DND-41 (cell line): Measurements from ENCODE around the gene KRT15.

ENCODE experiments used
- ATAC-seq: fragments of 200-7000 bp; cut with Tn5 transposase; 3 replicates; pipeline ENCODE4 v1.9.1; 2021; ENCODE audit warnings: low read depth; ENCODE audit not compliant: insufficient read depth
- DNase-seq: peaks from one replicate; pipeline ENCODE4 v3.0.0-alpha.2; 2020
- H2AFZ ChIP-seq: 2 replicates; pipeline ENCODE4 v1.6.0; 2012; ENCODE audit warnings: low read depth, low read length
- H3K27ac ChIP-seq: 2 replicates; pipeline ENCODE4 v1.5.1; 2012; ENCODE audit warnings: low read length, inconsistent platforms
- H3K27me3 ChIP-seq: fragments of 200-600 bp; sonication (generic); 2 replicates; pipeline ENCODE4 v1.6.0; 2012; ENCODE audit warnings: low read length, mild to moderate bottlenecking, inconsistent platforms; ENCODE audit not compliant: insufficient read depth, poor library complexity
- H3K36me3 ChIP-seq: 2 replicates; pipeline ENCODE4 v1.5.1; 2012; ENCODE audit warnings: low read length, inconsistent platforms; ENCODE audit not compliant: insufficient read depth
- H3K4me1 ChIP-seq: 2 replicates; pipeline ENCODE4 v1.5.1; 2012; ENCODE audit warnings: mild to moderate bottlenecking, low read length; ENCODE audit not compliant: insufficient read depth
- H3K4me2 ChIP-seq: 2 replicates; pipeline ENCODE4 v1.6.0; 2012; ENCODE audit warnings: mild to moderate bottlenecking, moderate library complexity, low read length, inconsistent platforms; ENCODE audit not compliant: insufficient read depth
- H3K4me3 ChIP-seq, 2 experiments: fragments of 200-600 bp in 1 of 2; shearing (Covaris generic) in 1 of 2; 2 replicates each; pipeline ENCODE4 v1.5.1; 2012 to 2016; ENCODE audit warnings: inconsistent platforms in 2 of 2, low read length in 2 of 2, mild to moderate bottlenecking in 2 of 2, low read depth in 1 of 2, moderate library complexity in 1 of 2
- H3K79me2 ChIP-seq: 2 replicates; pipeline ENCODE4 v1.6.0; 2012; ENCODE audit warnings: low read length, inconsistent platforms; ENCODE audit not compliant: insufficient read depth
- H3K9ac ChIP-seq: 2 replicates; pipeline ENCODE4 v1.6.0; 2012; ENCODE audit warnings: low read depth, mild to moderate bottlenecking, inconsistent platforms, low read length, moderate library complexity
- H3K9me3 ChIP-seq: 2 replicates; pipeline ENCODE4 v1.5.1; 2012; ENCODE audit warnings: low read length, moderate library complexity, mild to moderate bottlenecking, inconsistent platforms; ENCODE audit not compliant: insufficient read depth, severe bottlenecking
- H4K20me1 ChIP-seq: 2 replicates; pipeline ENCODE4 v1.6.0; 2012; ENCODE audit warnings: low read length; ENCODE audit not compliant: insufficient read depth
- EZH2 ChIP-seq: IDR thresholded peaks from 3 replicates; pipeline ENCODE4 v1.6.1; 2012; ENCODE audit warnings: borderline replicate concordance, low read depth, mild to moderate bottlenecking, moderate library complexity, low read length, inconsistent platforms; ENCODE audit not compliant: severe bottlenecking
- TF ChIP-seq, protein P1 (sequence below): IDR thresholded peaks from 2 replicates; pipeline ENCODE4 v1.5.1; 2012; ENCODE audit warnings: borderline replicate concordance, low read length, moderate library complexity, mild to moderate bottlenecking; ENCODE audit not compliant: poor library complexity, severe bottlenecking; ENCODE audit errors: extremely low read depth

The KRT15 gene

GRCh38 chr17:41491476-41491875 is 27.2 kb downstream of the KRT15 start:
- no peaks in the 10 kb centered on the region for H3K79me2 ChIP-seq
- no peaks in the 10 kb centered on the region for H4K20me1 ChIP-seq
- H2AFZ ChIP-seq = no peak overlapping the region
- H3K27me3 ChIP-seq = peaks cover 16% of the 10 kb centered on the region
- H3K27ac ChIP-seq = no peak overlapping the region
- H3K4me3 ChIP-seq = no peak overlapping the region
- H3K9me3 ChIP-seq = no peaks in the 10 kb centered on the region
- no peak overlapping the region for H3K9ac ChIP-seq
- no peaks in the 10 kb centered on the region for H3K36me3 ChIP-seq
- ATAC-seq = no peak
- TF ChIP-seq, protein P1, sequence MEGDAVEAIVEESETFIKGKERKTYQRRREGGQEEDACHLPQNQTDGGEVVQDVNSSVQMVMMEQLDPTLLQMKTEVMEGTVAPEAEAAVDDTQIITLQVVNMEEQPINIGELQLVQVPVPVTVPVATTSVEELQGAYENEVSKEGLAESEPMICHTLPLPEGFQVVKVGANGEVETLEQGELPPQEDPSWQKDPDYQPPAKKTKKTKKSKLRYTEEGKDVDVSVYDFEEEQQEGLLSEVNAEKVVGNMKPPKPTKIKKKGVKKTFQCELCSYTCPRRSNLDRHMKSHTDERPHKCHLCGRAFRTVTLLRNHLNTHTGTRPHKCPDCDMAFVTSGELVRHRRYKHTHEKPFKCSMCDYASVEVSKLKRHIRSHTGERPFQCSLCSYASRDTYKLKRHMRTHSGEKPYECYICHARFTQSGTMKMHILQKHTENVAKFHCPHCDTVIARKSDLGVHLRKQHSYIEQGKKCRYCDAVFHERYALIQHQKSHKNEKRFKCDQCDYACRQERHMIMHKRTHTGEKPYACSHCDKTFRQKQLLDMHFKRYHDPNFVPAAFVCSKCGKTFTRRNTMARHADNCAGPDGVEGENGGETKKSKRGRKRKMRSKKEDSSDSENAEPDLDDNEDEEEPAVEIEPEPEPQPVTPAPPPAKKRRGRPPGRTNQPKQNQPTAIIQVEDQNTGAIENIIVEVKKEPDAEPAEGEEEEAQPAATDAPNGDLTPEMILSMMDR = no peak
- TF ChIP-seq EZH2 = no peak
- DNase-seq = no peak
- H3K4me2 ChIP-seq = no peak overlapping the region
- no peaks in the 10 kb centered on the region for H3K4me1 ChIP-seq

GRCh38 chr17:41490000-41490990 is 28.4 kb downstream of the KRT15 start:
- Histone ChIP-seq H3K27ac (no peak overlapping the region), H3K4me2 (no peak overlapping the region)
- no peak for DNase-seq

GRCh38 chr17:41489531-41489930 is 29.2 kb downstream of the KRT15 start, which contains the start of gene KRT36:
Gene KRT36 (minus strand): TSS chr17:41489910. CDS start chr17:41489864, 46 bp downstream.
- H3K4me1 ChIP-seq = no peaks in the 10 kb centered on the region
- no peak within 1 kb of the TSS for H3K9ac ChIP-seq
- H3K27me3 ChIP-seq = peaks cover 16% of the 10 kb centered on the region
- DNase-seq (no peak), ATAC-seq (no peak)
- no peak within 1 kb of the TSS for H3K4me3 ChIP-seq
- H3K9me3 ChIP-seq = no peaks in the 10 kb centered on the region
- H3K36me3 ChIP-seq = no peaks in the 10 kb centered on the region
- no peak within 1 kb of the TSS for H2AFZ ChIP-seq
- H4K20me1 ChIP-seq = no peaks in the 10 kb centered on the region
- H3K27ac ChIP-seq = no peak within 1 kb of the TSS
- H3K79me2 ChIP-seq = no peaks in the 10 kb centered on the region
- no peak within 1 kb of the TSS for H3K4me2 ChIP-seq
- TF ChIP-seq, protein P1 = no peak
- no peak for TF ChIP-seq EZH2

More at GRCh38 chr17:41490000-41490990, 28.4 kb downstream of the KRT15 start:
- Histone ChIP-seq H3K9me3 (no peaks in the 10 kb centered on the region), H3K79me2 (no peaks in the 10 kb centered on the region), H3K36me3 (no peaks in the 10 kb centered on the region), H3K9ac (no peak overlapping the region), H3K4me3 (no peak overlapping the region), H2AFZ (no peak overlapping the region), H4K20me1 (no peaks in the 10 kb centered on the region), H3K27me3 (peaks cover 16% of the 10 kb centered on the region), H3K4me1 (no peaks in the 10 kb centered on the region)
- TF ChIP-seq EZH2 = no peak
- TF ChIP-seq, protein P1 = no peak
- no peak for ATAC-seq
